H9 (cell line): ENCODE data around the gene AIFM2. TPM values are rescaled to one million over a fixed set of nuclear protein-coding genes. Genes with fewer than 3 reads are reported as not detected.

Source experiments
- DNase-seq: peaks from one replicate; pipeline ENCODE4 v3.0.0-alpha.2; 2017
- H2AFZ ChIP-seq: one replicate; pipeline ENCODE4 v1.6.1; 2013; ENCODE audit warnings: mild to moderate bottlenecking, low read length, control low read depth, moderate library complexity
- H2AK5ac ChIP-seq: 2 replicates; pipeline ENCODE4 v1.6.1; 2013; ENCODE audit warnings: low read length, control low read depth, mixed read lengths; ENCODE audit not compliant: insufficient read length
- H2BK120ac ChIP-seq: one replicate; pipeline ENCODE4 v1.6.1; 2013; ENCODE audit warnings: low read depth, mild to moderate bottlenecking, low read length, control low read depth, inconsistent platforms; ENCODE audit not compliant: poor library complexity, severe bottlenecking
- H2BK12ac ChIP-seq: 2 replicates; pipeline ENCODE4 v1.6.1; 2013; ENCODE audit warnings: low read length, control low read depth, mixed read lengths, low read depth; ENCODE audit not compliant: insufficient read length
- H2BK15ac ChIP-seq: 2 replicates; pipeline ENCODE4 v1.6.1; 2013; ENCODE audit warnings: low read depth, low read length, control low read depth
- H2BK20ac ChIP-seq: one replicate; pipeline ENCODE4 v1.6.1; 2013; ENCODE audit warnings: low read depth, mild to moderate bottlenecking, low read length, control low read depth, inconsistent platforms; ENCODE audit not compliant: poor library complexity, severe bottlenecking
- H2BK5ac ChIP-seq: 2 replicates; pipeline ENCODE4 v1.6.1; 2013; ENCODE audit warnings: low read length, control low read depth, mixed read lengths; ENCODE audit not compliant: insufficient read length
- H3K14ac ChIP-seq: 2 replicates; pipeline ENCODE4 v1.6.1; 2013; ENCODE audit warnings: low read length, control low read depth; ENCODE audit not compliant: insufficient read depth
- H3K18ac ChIP-seq: 2 replicates; pipeline ENCODE4 v1.6.1; 2013; ENCODE audit warnings: low read depth, mild to moderate bottlenecking, mixed read lengths, low read length, control low read depth; ENCODE audit not compliant: insufficient read length
- H3K23ac ChIP-seq: 2 replicates; pipeline ENCODE4 v1.6.1; 2013; ENCODE audit warnings: low read length, control low read depth, mixed read lengths, low read depth; ENCODE audit not compliant: insufficient read length
- H3K23me2 ChIP-seq: 2 replicates; pipeline ENCODE4 v1.6.1; 2013; ENCODE audit warnings: low read depth, mild to moderate bottlenecking, mixed read lengths, low read length, control low read depth; ENCODE audit not compliant: insufficient read length, poor library complexity, severe bottlenecking
- H3K27ac ChIP-seq: 2 replicates; pipeline ENCODE4 v1.5.1; 2013; ENCODE audit warnings: low read length, control low read depth, mixed read lengths, low read depth; ENCODE audit not compliant: insufficient read length
- H3K27me3 ChIP-seq: 2 replicates; pipeline ENCODE4 v1.6.1; 2013; ENCODE audit warnings: low read length, control low read depth, inconsistent platforms; ENCODE audit not compliant: insufficient read depth
- H3K4ac ChIP-seq: 2 replicates; pipeline ENCODE4 v1.6.1; 2013; ENCODE audit warnings: low read depth, mild to moderate bottlenecking, control low read depth, inconsistent platforms, low read length, moderate library complexity
- H3K4me1 ChIP-seq: 2 replicates; pipeline ENCODE4 v1.6.1; 2013; ENCODE audit warnings: low read length, control low read depth, inconsistent platforms; ENCODE audit not compliant: insufficient read depth
- H3K4me2 ChIP-seq: 2 replicates; pipeline ENCODE4 v1.6.1; 2013; ENCODE audit warnings: low read length, control low read depth, mixed read lengths; ENCODE audit not compliant: insufficient read length, insufficient read depth
- H3K56ac ChIP-seq: 2 replicates; pipeline ENCODE4 v1.6.1; 2013; ENCODE audit warnings: low read depth, mild to moderate bottlenecking, mixed read lengths, low read length, control low read depth; ENCODE audit not compliant: insufficient read length
- H3K79me1 ChIP-seq: 2 replicates; pipeline ENCODE4 v1.6.1; 2013; ENCODE audit warnings: low read depth, mild to moderate bottlenecking, moderate library complexity, low read length, control low read depth, inconsistent platforms; ENCODE audit not compliant: insufficient read depth, poor library complexity, severe bottlenecking
- H3K79me2 ChIP-seq: 2 replicates; pipeline ENCODE4 v1.6.1; 2013; ENCODE audit warnings: low read length, control low read depth, inconsistent platforms; ENCODE audit not compliant: insufficient read depth
- H3K9ac ChIP-seq: 2 replicates; pipeline ENCODE4 v1.6.1; 2013; ENCODE audit warnings: low read length, control low read depth, mixed read lengths; ENCODE audit not compliant: insufficient read length; ENCODE audit errors: extremely low read depth
- H3K9me3 ChIP-seq: one replicate; pipeline ENCODE4 v1.6.1; 2013; ENCODE audit warnings: low read depth, low read length, inconsistent platforms; ENCODE audit not compliant: control insufficient read depth
- H3T11ph ChIP-seq: one replicate; pipeline ENCODE4 v1.6.1; 2013; ENCODE audit warnings: mild to moderate bottlenecking, low read length, control low read depth, inconsistent platforms
- H4K20me1 ChIP-seq: one replicate; pipeline ENCODE4 v1.6.1; 2013; ENCODE audit not compliant: control insufficient read depth, insufficient read length, insufficient read depth
- H4K5ac ChIP-seq: 2 replicates; pipeline ENCODE4 v1.6.1; 2013; ENCODE audit warnings: low read depth, mild to moderate bottlenecking, mixed read lengths, low read length, control low read depth; ENCODE audit not compliant: insufficient read length
- H4K8ac ChIP-seq: replicated peaks from 2 replicates; pipeline ENCODE4 v1.6.1; 2013; ENCODE audit warnings: low read length, control low read depth, mixed read lengths, low read depth; ENCODE audit not compliant: insufficient read length
- H4K91ac ChIP-seq: 2 replicates; pipeline ENCODE4 v1.6.1; 2013; ENCODE audit warnings: low read depth, mild to moderate bottlenecking, moderate library complexity, mixed read lengths, low read length, control low read depth; ENCODE audit not compliant: insufficient read length
- H3K27ac Mint-ChIP-seq, 3 experiments: 2 replicates in 2 of 3; 3 replicates in 1 of 3; pipeline ENCODE4 v1.8.0; 2020 to 2021; ENCODE audit warnings: mixed read lengths in 3 of 3, mild to moderate bottlenecking in 1 of 3, moderate library complexity in 1 of 3
- H3K27me3 Mint-ChIP-seq: 2 replicates; pipeline ENCODE4 v1.8.0; 2021; ENCODE audit warnings: low read depth, mild to moderate bottlenecking, moderate library complexity, mixed read lengths
- H3K36me3 Mint-ChIP-seq, 3 experiments: 2 replicates in 2 of 3; 3 replicates in 1 of 3; pipeline ENCODE4 v1.8.0; 2020 to 2021; ENCODE audit warnings: low read depth in 3 of 3, mixed read lengths in 3 of 3; ENCODE audit not compliant: insufficient read depth in 1 of 3
- H3K4me1 Mint-ChIP-seq, 2 experiments: 2 replicates each; pipeline ENCODE4 v1.8.0; 2020; ENCODE audit warnings: mixed read lengths in 2 of 2
- H3K4me3 Mint-ChIP-seq, 2 experiments: 2 replicates in 1 of 2; 3 replicates in 1 of 2; pipeline ENCODE4 v1.8.0; 2020 to 2021; ENCODE audit warnings: mild to moderate bottlenecking in 2 of 2, mixed read lengths in 2 of 2, moderate library complexity in 1 of 2
- H3K9me3 Mint-ChIP-seq, 2 experiments: 2 replicates in 1 of 2; 3 replicates in 1 of 2; pipeline ENCODE4 v1.8.0; 2020; ENCODE audit warnings: mild to moderate bottlenecking in 2 of 2, mixed read lengths in 2 of 2, moderate library complexity in 1 of 2
- WGBS: extraction: QIAGEN DNeasy Blood & Tissue Kit; methylation state at CpG from one replicate; pipeline ENCODE4 v1.1.7; 2013; ENCODE audit warnings: missing lambda C conversion rate, low lambda C conversion rate, mixed read lengths; ENCODE audit not compliant: insufficient read length; ENCODE audit errors: extremely low coverage; 5-methylcytosine and 5-hydroxymethylcytosine counted together
- total RNA-seq: library from RNA; stranded (reverse); gene quantifications from 2 replicates; pipeline ENCODE4 v1.2.1, GENCODE V29; 2021
- TF ChIP-seq, protein P1 (sequence below): fragments of 200-600 bp; sonication (generic); conservative IDR thresholded peaks from 3 replicates; pipeline ENCODE4 v1.8.0; 2021; ENCODE audit warnings: antibody characterized with exemption, mild to moderate bottlenecking

Gene AIFM2
- total RNA-seq, 1 experiment from 2014 or later: 5.3 TPM

DNA sequence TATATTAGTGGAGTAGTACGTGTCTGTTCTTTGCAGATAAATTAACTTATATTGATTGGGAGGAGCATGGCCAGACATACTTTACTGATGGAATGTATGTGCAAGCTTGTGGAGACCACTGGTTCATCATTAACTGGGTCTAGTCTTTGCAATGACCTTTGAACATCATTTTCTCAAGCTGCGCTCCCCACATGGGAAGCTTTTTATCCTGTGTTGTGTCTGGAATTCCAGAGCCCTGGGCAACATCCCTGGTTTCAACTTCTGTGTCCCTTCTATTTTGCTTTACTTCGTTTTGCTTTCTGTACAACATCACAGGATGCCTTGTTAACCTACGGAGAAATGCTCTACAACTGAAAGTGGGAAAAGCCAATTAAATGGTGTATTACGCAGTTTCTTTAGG is 41.7 kb downstream of the AIFM2 start:
- Histone ChIP-seq H3K79me2 (no peaks in the 10 kb centered on the region), H4K20me1 (no peaks in the 10 kb centered on the region), H4K5ac (no peak overlapping the region), H2AK5ac (no peak overlapping the region), H2BK120ac (no peak overlapping the region), H3T11ph (no peak overlapping the region), H3K4me2 (no peak overlapping the region), H2BK12ac (no peak overlapping the region), H2AFZ (no peak overlapping the region), H3K27ac (no peak overlapping the region), H3K23me2 (no peaks in the 10 kb centered on the region), H3K9me3 (no peaks in the 10 kb centered on the region), H3K18ac (no peak overlapping the region), H3K23ac (no peak overlapping the region), H3K14ac (no peak overlapping the region), H4K91ac (no peak overlapping the region), H3K4ac (no peak overlapping the region), H2BK20ac (no peak overlapping the region), H3K4me1 (0 out of 2 replicates have a peak, but pooled peaks cover 3% of the 10 kb centered on the region), H2BK15ac (no peak overlapping the region), H3K79me1 (no peaks in the 10 kb centered on the region), H3K27me3 (no peaks in the 10 kb centered on the region), H3K9ac (no peak overlapping the region), H2BK5ac (no peak overlapping the region), H3K56ac (no peak overlapping the region), H4K8ac (no peak overlapping the region)
- WGBS: no CpG with 5 or more reads among the region's 5 CpGs
- H3K27ac Mint-ChIP-seq: no peak overlapping the region
- DNase-seq: no peak
- H3K9me3 Mint-ChIP-seq: no peaks in the 10 kb centered on the region
- H3K4me3 Mint-ChIP-seq: no peak overlapping the region
- TF ChIP-seq, protein P1, sequence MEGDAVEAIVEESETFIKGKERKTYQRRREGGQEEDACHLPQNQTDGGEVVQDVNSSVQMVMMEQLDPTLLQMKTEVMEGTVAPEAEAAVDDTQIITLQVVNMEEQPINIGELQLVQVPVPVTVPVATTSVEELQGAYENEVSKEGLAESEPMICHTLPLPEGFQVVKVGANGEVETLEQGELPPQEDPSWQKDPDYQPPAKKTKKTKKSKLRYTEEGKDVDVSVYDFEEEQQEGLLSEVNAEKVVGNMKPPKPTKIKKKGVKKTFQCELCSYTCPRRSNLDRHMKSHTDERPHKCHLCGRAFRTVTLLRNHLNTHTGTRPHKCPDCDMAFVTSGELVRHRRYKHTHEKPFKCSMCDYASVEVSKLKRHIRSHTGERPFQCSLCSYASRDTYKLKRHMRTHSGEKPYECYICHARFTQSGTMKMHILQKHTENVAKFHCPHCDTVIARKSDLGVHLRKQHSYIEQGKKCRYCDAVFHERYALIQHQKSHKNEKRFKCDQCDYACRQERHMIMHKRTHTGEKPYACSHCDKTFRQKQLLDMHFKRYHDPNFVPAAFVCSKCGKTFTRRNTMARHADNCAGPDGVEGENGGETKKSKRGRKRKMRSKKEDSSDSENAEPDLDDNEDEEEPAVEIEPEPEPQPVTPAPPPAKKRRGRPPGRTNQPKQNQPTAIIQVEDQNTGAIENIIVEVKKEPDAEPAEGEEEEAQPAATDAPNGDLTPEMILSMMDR: no peak
- peaks cover 0 to 33% (median 6%) of the 10 kb centered on the region in 3 experiments; a peak in 3 of 7 replicates for H3K36me3 Mint-ChIP-seq
- peaks cover 3 to 6% of the 10 kb centered on the region in 2 experiments; a peak in 2 of 4 replicates for H3K4me1 Mint-ChIP-seq
- H3K27me3 Mint-ChIP-seq: no peaks in the 10 kb centered on the region; the same call in 1 of the 2 replicates
